Nephron progenitor cell (in vitro differentiated cells): ENCODE measurements around the gene C2orf92.

Experiments used
- DNase-seq: peaks from one replicate; pipeline ENCODE4 v3.0.0; 2021
- H3K27ac Mint-ChIP-seq: 2 replicates; pipeline ENCODE4 v1.8.0; 2021; ENCODE audit warnings: mild to moderate bottlenecking, moderate library complexity, mixed read lengths
- H3K27me3 Mint-ChIP-seq: 2 replicates; pipeline ENCODE4 v1.8.0; 2021; ENCODE audit warnings: mild to moderate bottlenecking, low read depth, mixed read lengths; ENCODE audit not compliant: poor library complexity
- H3K36me3 Mint-ChIP-seq: 2 replicates; pipeline ENCODE4 v1.8.0; 2021; ENCODE audit warnings: low read depth, mixed read lengths
- H3K4me1 Mint-ChIP-seq: 2 replicates; pipeline ENCODE4 v1.8.0; 2021; ENCODE audit warnings: mixed read lengths
- H3K4me3 Mint-ChIP-seq: 2 replicates; pipeline ENCODE4 v1.8.0; 2021; ENCODE audit warnings: mild to moderate bottlenecking, moderate library complexity, mixed read lengths
- H3K9me3 Mint-ChIP-seq: 2 replicates; pipeline ENCODE4 v1.8.0; 2021; ENCODE audit warnings: mild to moderate bottlenecking, moderate library complexity, mixed read lengths
- TF ChIP-seq, protein P1 (sequence below): fragments of 200-600 bp; sonication (generic); IDR thresholded peaks from 2 replicates; pipeline ENCODE4 v1.5.0; 2021; ENCODE audit warnings: antibody characterized with exemption

The C2orf92 gene

DNA sequence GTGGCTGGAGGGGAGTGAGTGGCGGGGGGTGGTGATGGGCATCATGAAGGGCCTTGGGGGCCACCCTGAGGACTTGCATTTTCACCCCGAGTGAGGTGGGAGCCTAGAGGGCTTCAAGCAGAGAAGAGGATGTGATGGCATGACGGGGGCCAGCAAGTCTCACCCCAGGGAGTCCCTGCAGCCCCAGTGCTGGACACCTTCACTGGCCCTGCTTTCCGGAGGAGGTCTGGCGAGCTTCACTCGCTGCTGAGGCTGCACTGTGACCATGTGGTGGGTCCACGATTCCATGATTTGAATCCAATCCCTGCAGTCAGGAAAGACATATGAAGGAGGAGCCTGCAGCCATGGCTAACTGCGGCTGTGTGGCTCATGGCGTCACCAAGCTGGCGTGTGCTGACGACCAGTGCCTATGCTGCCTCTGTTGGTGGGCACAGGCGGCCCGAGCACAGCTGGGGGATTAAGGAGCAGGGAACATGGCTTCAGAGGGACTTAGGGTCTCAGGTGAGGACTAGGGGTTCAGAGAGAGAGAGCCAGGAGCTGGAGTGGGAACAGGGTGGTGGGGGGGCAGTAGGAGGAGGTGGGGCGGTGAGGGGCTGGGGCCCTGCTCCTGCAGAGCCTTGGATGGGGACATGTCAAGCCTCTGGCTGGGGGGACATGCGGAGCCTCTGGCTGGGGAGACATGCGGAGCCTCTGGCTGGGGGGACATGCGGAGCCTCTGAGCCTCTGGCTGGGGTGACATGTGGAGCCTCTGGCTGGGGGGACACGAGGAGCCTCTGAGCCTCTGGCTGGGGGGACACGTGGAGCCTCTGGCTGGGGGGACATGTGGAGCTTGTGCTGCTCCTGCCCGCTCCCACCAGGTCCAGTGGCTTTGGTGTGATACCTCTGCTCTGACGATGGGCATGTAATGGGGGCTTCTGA lies 47.4 kb downstream of the C2orf92 start:
- no peak for DNase-seq
- no peak overlapping the region for H3K4me3 Mint-ChIP-seq
- H3K27me3 Mint-ChIP-seq: peaks cover 12% of the 10 kb centered on the region
- TF ChIP-seq, protein P1, sequence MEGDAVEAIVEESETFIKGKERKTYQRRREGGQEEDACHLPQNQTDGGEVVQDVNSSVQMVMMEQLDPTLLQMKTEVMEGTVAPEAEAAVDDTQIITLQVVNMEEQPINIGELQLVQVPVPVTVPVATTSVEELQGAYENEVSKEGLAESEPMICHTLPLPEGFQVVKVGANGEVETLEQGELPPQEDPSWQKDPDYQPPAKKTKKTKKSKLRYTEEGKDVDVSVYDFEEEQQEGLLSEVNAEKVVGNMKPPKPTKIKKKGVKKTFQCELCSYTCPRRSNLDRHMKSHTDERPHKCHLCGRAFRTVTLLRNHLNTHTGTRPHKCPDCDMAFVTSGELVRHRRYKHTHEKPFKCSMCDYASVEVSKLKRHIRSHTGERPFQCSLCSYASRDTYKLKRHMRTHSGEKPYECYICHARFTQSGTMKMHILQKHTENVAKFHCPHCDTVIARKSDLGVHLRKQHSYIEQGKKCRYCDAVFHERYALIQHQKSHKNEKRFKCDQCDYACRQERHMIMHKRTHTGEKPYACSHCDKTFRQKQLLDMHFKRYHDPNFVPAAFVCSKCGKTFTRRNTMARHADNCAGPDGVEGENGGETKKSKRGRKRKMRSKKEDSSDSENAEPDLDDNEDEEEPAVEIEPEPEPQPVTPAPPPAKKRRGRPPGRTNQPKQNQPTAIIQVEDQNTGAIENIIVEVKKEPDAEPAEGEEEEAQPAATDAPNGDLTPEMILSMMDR: no peak
- peaks cover 84% of the 10 kb centered on the region for H3K4me1 Mint-ChIP-seq
- no peaks in the 10 kb centered on the region for H3K9me3 Mint-ChIP-seq
- H3K36me3 Mint-ChIP-seq: no peaks in the 10 kb centered on the region
- H3K27ac Mint-ChIP-seq: peak overlapping the region; percentile 96

- peaks cover 78% of the 10 kb centered on the region for H3K4me1 Mint-ChIP-seq
- no peaks in the 10 kb centered on the region for H3K9me3 Mint-ChIP-seq
- peak overlapping the region; percentile 96 for H3K27ac Mint-ChIP-seq
- TF ChIP-seq, protein P1: no peak
- DNase-seq: no peak
- no peak overlapping the region for H3K4me3 Mint-ChIP-seq
- peaks cover 12% of the 10 kb centered on the region for H3K27me3 Mint-ChIP-seq
- H3K36me3 Mint-ChIP-seq: no peaks in the 10 kb centered on the region
Measured at GRCh38 chr2:97717613-97717995, 48.1 kb downstream of the C2orf92 start.

DNA sequence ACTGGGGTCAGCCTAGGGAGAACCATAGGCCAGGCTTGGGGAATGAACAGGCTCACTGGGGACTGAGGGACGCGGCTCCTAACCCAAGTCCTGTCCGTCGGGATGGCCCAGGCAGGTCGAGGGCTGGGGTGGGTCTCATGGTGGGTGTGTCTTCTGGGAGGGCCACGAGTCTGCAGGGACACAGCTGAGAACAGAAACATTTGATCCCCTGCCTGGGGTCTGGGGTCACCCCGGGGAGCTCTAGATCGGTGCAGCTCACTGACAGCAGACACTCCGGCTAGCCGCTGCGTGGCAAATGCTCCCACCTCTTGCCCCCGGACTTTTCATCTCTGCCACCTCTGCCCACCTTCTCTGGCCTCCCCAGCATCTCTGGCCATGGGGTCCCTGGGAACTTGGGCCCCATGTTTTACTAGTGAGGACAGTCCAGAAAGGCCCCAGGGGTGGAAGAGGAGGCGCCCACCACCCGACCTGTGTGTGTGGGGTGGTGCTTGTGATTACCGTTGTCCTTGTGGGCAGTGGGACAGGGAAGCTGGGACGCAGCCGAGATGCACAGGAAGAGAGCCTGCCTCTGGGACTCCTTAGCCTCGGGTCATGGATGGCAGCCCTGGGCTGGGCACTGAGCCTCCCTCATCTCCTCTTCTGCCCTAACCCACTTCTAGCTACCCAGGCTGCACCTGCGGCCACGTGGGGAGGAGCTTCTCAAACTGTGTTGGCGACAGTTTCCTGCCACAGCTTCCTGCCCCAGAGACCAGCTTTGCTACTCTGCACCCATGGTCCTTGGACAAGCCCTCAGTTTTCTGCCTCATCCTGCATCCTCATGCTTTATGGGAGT lies 48.8 kb downstream of the C2orf92 start:
- no peak for DNase-seq
- Mint-ChIP-seq H3K9me3 (no peaks in the 10 kb centered on the region), H3K27ac (peak overlapping the region; percentile 96), H3K36me3 (no peaks in the 10 kb centered on the region), H3K4me3 (no peak overlapping the region), H3K27me3 (peaks cover 12% of the 10 kb centered on the region), H3K4me1 (peaks cover 75% of the 10 kb centered on the region)
- TF ChIP-seq, protein P1: no peak

GRCh38 chr2:97718942-97719341 lies 49.4 kb downstream of the C2orf92 start:
- TF ChIP-seq, protein P1: no peak
- no peak for DNase-seq
- Mint-ChIP-seq H3K27ac (no peak overlapping the region), H3K36me3 (no peaks in the 10 kb centered on the region), H3K4me1 (peaks cover 68% of the 10 kb centered on the region), H3K27me3 (peaks cover 12% of the 10 kb centered on the region), H3K9me3 (no peaks in the 10 kb centered on the region), H3K4me3 (no peak overlapping the region)

DNA sequence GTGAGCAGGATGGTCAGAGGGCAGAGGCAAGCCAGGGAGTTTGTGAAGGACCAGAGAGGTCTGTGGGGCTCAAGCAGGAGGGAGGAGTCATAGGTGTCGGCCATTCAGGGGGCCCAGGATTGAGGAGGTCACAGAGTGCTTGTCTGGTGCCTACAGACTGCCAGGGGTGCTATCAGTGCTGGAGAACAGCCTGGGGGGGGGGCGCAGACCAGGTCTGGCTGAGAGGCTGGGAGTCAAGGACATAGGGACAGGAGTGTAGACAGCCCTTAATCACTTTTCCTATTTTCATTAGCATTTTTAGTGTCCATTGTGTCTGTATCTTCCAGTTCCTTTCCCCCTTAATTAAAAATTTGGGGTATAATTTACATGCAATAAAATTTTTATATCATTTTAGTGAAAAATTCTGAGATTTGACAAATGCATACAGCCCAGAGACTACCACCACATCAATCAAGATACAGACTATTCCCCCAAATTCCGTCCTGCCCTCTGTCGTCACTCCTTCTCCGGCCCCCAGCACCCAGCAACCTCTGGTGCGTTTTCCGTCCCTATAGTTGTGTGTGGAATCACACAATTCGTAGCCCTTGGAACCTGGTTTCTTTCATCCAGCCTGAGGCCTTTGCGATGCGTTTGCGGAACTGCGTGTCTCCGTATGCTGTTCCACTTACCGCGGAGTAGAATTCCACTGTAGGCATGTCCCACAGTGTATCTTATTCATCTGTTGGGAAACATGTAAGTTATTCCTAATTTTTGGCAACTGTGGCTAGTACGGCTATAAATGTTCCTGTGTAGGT lies 50.0 kb downstream of the C2orf92 start:
- H3K27ac Mint-ChIP-seq: peak overlapping the region; percentile 34
- peaks cover 62% of the 10 kb centered on the region for H3K4me1 Mint-ChIP-seq
- no peaks in the 10 kb centered on the region for H3K9me3 Mint-ChIP-seq
- peaks cover 12% of the 10 kb centered on the region for H3K27me3 Mint-ChIP-seq
- no peak for DNase-seq
- no peaks in the 10 kb centered on the region for H3K36me3 Mint-ChIP-seq
- TF ChIP-seq, protein P1: no peak
- no peak overlapping the region for H3K4me3 Mint-ChIP-seq
